Neutrophil (primary cell): ENCODE measurements around the gene SNX19.
"Not testable (repeated sequence)": the region's sequence is repeated elsewhere in the genome, so short reads cannot be mapped to it uniquely, and the experiment has no call there.

Experiments used
- H3K27ac ChIP-seq: fragments of 200-600 bp; sonication (generic); 2 replicates; pipeline ENCODE4 v1.5.1; 2016; ENCODE audit warnings: mild to moderate bottlenecking, moderate library complexity
- H3K27me3 ChIP-seq: fragments of 200-600 bp; sonication (generic); 2 replicates; pipeline ENCODE4 v1.6.0; 2016; ENCODE audit warnings: mild to moderate bottlenecking
- H3K36me3 ChIP-seq: fragments of 200-600 bp; sonication (generic); 2 replicates; pipeline ENCODE4 v1.5.1; 2017
- H3K4me1 ChIP-seq, 2 experiments: fragments of 200-600 bp in 1 of 2; sonication (generic) in 1 of 2; 1 replicate in 1 of 2; 2 replicates in 1 of 2; pipeline versions ENCODE4 v1.5.1 to v1.6.1; 2013 to 2016; ENCODE audit warnings: low read depth in 1 of 2, low read length in 1 of 2, mild to moderate bottlenecking in 1 of 2, moderate library complexity in 1 of 2; ENCODE audit not compliant: control insufficient read depth in 1 of 2, insufficient read depth in 1 of 2
- H3K4me3 ChIP-seq, 2 experiments: fragments of 200-600 bp in 1 of 2; sonication (generic) in 1 of 2; 1 replicate in 1 of 2; 2 replicates in 1 of 2; pipeline ENCODE4 v1.5.1; 2013 to 2016; ENCODE audit warnings: low read depth in 1 of 2, low read length in 1 of 2, mild to moderate bottlenecking in 1 of 2, moderate library complexity in 1 of 2
- H3K9me3 ChIP-seq: fragments of 200-600 bp; sonication (generic); 2 replicates; pipeline ENCODE4 v1.5.1; 2016
- TF ChIP-seq, protein P1 (sequence below): fragments of 200-600 bp; sonication (generic); IDR thresholded peaks from 2 replicates; pipeline ENCODE4 v1.5.1; 2016; ENCODE audit warnings: antibody characterized with exemption

The SNX19 gene

DNA sequence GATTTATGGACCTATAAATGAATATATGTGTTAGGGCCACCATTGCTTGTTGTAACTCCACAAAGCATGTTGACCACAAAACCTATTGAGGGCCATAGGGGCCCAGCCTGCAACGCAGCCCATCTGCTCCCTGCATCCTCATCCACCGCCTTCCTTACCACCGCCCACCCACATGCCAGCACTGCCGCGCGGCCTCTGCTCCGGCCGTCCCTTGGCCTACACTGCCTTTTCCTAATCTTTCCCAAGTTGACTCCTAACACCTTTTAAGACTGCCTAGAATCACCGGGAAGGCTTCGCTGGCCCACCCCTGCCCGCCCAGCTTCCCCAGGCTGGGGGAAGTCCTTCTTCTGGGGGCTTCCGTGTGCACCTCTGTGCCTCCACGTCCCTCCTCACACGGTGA, 55.0 kb downstream of the SNX19 start:
- no peak overlapping the region for H3K4me3 ChIP-seq
- no peaks in the 10 kb centered on the region for H3K36me3 ChIP-seq
- TF ChIP-seq, protein P1, sequence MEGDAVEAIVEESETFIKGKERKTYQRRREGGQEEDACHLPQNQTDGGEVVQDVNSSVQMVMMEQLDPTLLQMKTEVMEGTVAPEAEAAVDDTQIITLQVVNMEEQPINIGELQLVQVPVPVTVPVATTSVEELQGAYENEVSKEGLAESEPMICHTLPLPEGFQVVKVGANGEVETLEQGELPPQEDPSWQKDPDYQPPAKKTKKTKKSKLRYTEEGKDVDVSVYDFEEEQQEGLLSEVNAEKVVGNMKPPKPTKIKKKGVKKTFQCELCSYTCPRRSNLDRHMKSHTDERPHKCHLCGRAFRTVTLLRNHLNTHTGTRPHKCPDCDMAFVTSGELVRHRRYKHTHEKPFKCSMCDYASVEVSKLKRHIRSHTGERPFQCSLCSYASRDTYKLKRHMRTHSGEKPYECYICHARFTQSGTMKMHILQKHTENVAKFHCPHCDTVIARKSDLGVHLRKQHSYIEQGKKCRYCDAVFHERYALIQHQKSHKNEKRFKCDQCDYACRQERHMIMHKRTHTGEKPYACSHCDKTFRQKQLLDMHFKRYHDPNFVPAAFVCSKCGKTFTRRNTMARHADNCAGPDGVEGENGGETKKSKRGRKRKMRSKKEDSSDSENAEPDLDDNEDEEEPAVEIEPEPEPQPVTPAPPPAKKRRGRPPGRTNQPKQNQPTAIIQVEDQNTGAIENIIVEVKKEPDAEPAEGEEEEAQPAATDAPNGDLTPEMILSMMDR, result no peak
- no peaks in the 10 kb centered on the region for H3K27me3 ChIP-seq
- H3K9me3 ChIP-seq, result no peaks in the 10 kb centered on the region
- no peak overlapping the region for H3K27ac ChIP-seq
- peaks cover 0 to 5% of the 10 kb centered on the region in 2 experiments for H3K4me1 ChIP-seq

DNA sequence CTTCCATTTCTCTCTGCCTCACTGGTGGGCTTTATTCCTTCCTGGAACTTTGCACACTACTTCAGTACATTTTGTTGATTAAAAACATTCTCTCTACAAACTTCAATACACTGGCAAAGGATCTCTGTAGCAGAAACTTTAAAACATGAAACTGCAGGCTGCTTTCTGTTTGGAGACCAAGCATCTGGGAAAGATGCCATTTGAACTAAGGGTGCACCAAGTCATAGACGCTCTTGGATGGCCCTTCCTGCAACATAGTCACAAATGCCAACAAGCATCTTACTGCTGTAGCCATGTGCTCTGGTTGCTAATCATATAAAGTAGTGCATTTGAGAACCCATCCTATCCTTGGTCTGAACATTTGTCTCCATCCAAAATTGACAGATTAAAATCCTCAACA, 56.4 kb downstream of the SNX19 start:
- no peaks in the 10 kb centered on the region for H3K27me3 ChIP-seq
- TF ChIP-seq, protein P1, result no peak
- peaks cover 0 to 5% of the 10 kb centered on the region in 2 experiments for H3K4me1 ChIP-seq
- H3K4me3 ChIP-seq, result no peak overlapping the region
- no peak overlapping the region for H3K27ac ChIP-seq
- no peaks in the 10 kb centered on the region for H3K36me3 ChIP-seq
- H3K9me3 ChIP-seq, result no peaks in the 10 kb centered on the region

DNA sequence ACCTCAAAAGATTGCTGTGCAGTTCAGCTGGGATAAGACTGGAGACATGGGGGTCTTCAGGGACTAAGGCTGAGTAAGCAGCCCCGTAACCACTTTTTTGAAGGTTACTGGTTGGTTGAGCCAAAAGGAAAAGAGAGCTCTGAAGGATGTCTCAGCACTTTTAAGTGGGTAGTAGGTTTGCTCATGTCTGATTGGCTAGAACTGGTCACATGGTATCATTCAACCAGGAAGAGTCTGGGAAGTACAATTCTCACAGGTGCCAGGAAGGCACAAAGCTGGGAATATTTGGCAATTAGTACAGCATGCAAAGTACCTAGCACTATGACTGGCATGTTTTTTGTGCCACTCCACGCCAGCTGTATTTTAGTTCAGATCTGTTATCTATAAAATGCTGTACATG, 58.1 kb downstream of the SNX19 start:
- Histone ChIP-seq H3K4me3 (no peak overlapping the region), H3K4me1 (peaks cover 0 to 5% of the 10 kb centered on the region in 2 experiments), H3K27me3 (peaks cover 3% of the 10 kb centered on the region), H3K27ac (no peak overlapping the region), H3K9me3 (no peaks in the 10 kb centered on the region), H3K36me3 (no peaks in the 10 kb centered on the region)
- TF ChIP-seq, protein P1, result no peak

DNA sequence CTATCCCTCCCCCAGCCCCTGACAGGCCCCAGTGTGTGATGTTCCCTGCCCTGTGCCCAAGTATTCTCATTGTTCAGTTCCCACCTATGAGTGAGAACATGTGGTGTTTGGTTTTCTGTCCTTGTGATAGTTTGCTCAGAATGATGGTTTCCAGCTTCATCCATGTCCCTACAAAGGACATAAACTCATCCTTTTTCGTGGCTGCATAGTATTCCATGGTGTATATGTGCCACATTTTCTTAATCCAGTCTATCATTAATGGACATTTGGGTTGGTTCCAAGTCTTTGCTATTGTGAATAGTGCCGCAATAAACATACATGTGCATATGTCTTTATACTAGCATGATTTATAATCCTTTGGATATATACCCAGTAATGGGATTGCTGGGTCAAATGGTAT, 60.6 kb downstream of the SNX19 start:
- H3K9me3 ChIP-seq, H3K27me3 ChIP-seq, H3K4me3 ChIP-seq, H3K4me1 ChIP-seq, H3K27ac ChIP-seq, H3K36me3 ChIP-seq: not testable (repeated sequence)

DNA sequence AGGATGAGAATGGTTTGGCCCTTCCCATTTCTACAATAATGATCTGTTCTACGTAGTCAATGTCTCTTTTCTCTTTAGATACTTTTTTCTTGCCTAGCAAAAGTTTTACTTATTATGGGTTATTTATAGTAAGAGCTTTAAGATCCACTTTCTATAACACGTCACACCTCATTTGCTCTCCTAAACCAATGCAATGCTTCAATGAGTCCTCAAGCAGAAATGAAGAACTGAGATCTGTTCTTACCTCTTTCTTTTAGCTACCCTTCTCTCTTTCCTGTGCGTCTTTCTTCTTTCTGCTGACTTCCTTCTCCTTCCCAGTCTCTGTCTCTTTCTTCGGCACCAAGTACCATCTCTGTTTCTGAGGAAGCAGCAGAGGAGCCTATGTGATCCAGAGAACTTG, 61.8 kb downstream of the SNX19 start:
- no peak overlapping the region for H3K27ac ChIP-seq
- no peaks in the 10 kb centered on the region for H3K36me3 ChIP-seq
- no peak overlapping the region for H3K4me3 ChIP-seq
- no peaks in the 10 kb centered on the region for H3K4me1 ChIP-seq
- H3K27me3 ChIP-seq, result peaks cover 12% of the 10 kb centered on the region
- TF ChIP-seq, protein P1, result no peak
- H3K9me3 ChIP-seq, result no peaks in the 10 kb centered on the region

DNA sequence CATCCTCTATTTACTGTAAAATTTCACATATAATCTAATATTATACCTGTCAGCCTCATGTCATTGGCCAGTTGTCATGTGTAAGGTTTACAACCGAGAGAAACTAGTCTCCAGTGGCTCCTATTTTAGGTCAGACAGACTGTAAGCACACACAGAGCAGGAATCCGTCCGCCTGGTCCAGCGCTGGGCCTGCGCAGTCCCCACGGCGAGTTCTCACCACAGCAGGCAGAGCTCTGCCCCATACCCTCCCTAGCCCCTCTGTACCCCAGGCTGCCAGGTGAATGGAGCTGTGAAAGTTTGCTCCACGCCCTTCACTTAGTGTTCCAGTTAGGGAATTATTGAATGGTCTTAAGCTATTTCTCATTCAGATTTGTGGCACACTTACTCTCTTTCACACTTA, 63.7 kb downstream of the SNX19 start:
- Histone ChIP-seq H3K27ac (no peak overlapping the region), H3K4me3 (no peak overlapping the region), H3K27me3 (peaks cover 22% of the 10 kb centered on the region), H3K4me1 (no peaks in the 10 kb centered on the region), H3K9me3 (no peaks in the 10 kb centered on the region), H3K36me3 (no peaks in the 10 kb centered on the region)
- TF ChIP-seq, protein P1, result no peak
